PFSK-1 (cell line): ENCODE data around the gene HTATIP2.

ENCODE experiments used
- REST ChIP-seq, 2 experiments: IDR thresholded peaks; 2 replicates each; pipeline versions ENCODE4 v1.6.1 to v1.8.0; 2011 to 2012; ENCODE audit warnings: low read depth in 2 of 2, low read length in 2 of 2, control low read depth in 1 of 2, inconsistent platforms in 1 of 2, mild to moderate bottlenecking in 1 of 2, moderate library complexity in 1 of 2; ENCODE audit not compliant: insufficient read depth in 1 of 2
- SIN3A ChIP-seq: IDR thresholded peaks from 2 replicates; pipeline ENCODE4 v1.6.1; 2012; ENCODE audit warnings: mild to moderate bottlenecking, low read length, moderate library complexity, borderline replicate concordance; ENCODE audit not compliant: insufficient read depth

GRCh38 chr11:20342347-20343141, 21.0 kb upstream of the HTATIP2 start:
- no peak for TF ChIP-seq REST (IDR thresholded peaks at IDR 0.05; ENCODE audit: insufficient read depth in 1 of 2, low read depth in 2 of 2, low read length in 2 of 2)
- TF ChIP-seq SIN3A, result no peak
